Measurements from ENCODE around the gene PARD6G. TPM values are rescaled to one million over a fixed set of nuclear protein-coding genes. Genes with fewer than 3 reads are reported as not detected.

The PARD6G gene
- total RNA-seq, 1 experiment from 2014 or later: 1.5 TPM

- CTCF ChIA-PET: interaction anchor here (0.8 kb wide), 1 partner anchor 9 kb away, joined by 3 read pairs; no protein-coding TSS in a partner anchor
- BruUV-seq (replicated peaks): no TSS peak
- Mint-ChIP-seq H3K27me3 (ENCODE audit: unreplicated experiment) (no peaks in the 10 kb centered on the region), H3K4me3 (ENCODE audit: low read depth, unreplicated experiment) (no peak overlapping the region), H3K36me3 (ENCODE audit: insufficient read depth, unreplicated experiment) (no peaks in the 10 kb centered on the region), H3K9me3 (ENCODE audit: low read depth, unreplicated experiment) (no peaks in the 10 kb centered on the region), H3K4me1 (ENCODE audit: low read depth, unreplicated experiment) (no peaks in the 10 kb centered on the region), H3K27ac (ENCODE audit: unreplicated experiment) (no peak overlapping the region)
- DNase-seq: no peak
- intact Hi-C loops (cut with micrococcal nuclease; ENCODE audit: unreplicated experiment): no loop called here
- TF ChIP-seq, protein P1, sequence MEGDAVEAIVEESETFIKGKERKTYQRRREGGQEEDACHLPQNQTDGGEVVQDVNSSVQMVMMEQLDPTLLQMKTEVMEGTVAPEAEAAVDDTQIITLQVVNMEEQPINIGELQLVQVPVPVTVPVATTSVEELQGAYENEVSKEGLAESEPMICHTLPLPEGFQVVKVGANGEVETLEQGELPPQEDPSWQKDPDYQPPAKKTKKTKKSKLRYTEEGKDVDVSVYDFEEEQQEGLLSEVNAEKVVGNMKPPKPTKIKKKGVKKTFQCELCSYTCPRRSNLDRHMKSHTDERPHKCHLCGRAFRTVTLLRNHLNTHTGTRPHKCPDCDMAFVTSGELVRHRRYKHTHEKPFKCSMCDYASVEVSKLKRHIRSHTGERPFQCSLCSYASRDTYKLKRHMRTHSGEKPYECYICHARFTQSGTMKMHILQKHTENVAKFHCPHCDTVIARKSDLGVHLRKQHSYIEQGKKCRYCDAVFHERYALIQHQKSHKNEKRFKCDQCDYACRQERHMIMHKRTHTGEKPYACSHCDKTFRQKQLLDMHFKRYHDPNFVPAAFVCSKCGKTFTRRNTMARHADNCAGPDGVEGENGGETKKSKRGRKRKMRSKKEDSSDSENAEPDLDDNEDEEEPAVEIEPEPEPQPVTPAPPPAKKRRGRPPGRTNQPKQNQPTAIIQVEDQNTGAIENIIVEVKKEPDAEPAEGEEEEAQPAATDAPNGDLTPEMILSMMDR (IDR thresholded peaks at IDR 0.05; ENCODE audit: unreplicated experiment): no peak
Measured at GRCh38 chr18:80203249-80203648, 44.1 kb downstream of the PARD6G start.

GRCh38 chr18:80202264-80202998 is 44.9 kb downstream of the PARD6G start:
- TF ChIP-seq, protein P1 (IDR thresholded peaks at IDR 0.05; ENCODE audit: unreplicated experiment): no peak
- Mint-ChIP-seq H3K27ac (ENCODE audit: unreplicated experiment) (no peak overlapping the region), H3K27me3 (ENCODE audit: unreplicated experiment) (no peaks in the 10 kb centered on the region), H3K4me1 (ENCODE audit: low read depth, unreplicated experiment) (no peaks in the 10 kb centered on the region), H3K9me3 (ENCODE audit: low read depth, unreplicated experiment) (no peaks in the 10 kb centered on the region), H3K4me3 (ENCODE audit: low read depth, unreplicated experiment) (no peak overlapping the region), H3K36me3 (ENCODE audit: insufficient read depth, unreplicated experiment) (no peaks in the 10 kb centered on the region)
- no peak for DNase-seq
- BruUV-seq (replicated peaks): no TSS peak
- intact Hi-C loops (cut with micrococcal nuclease; ENCODE audit: unreplicated experiment): no loop called here
- CTCF ChIA-PET: interaction anchor here (0.8 kb wide), 1 partner anchor 8 kb away, joined by 3 read pairs; no protein-coding TSS in a partner anchor

GRCh38 chr18:80201739-80202138 is 45.6 kb downstream of the PARD6G start:
- Mint-ChIP-seq H3K4me3 (ENCODE audit: low read depth, unreplicated experiment) (no peak overlapping the region), H3K27ac (ENCODE audit: unreplicated experiment) (no peak overlapping the region), H3K27me3 (ENCODE audit: unreplicated experiment) (no peaks in the 10 kb centered on the region), H3K9me3 (ENCODE audit: low read depth, unreplicated experiment) (no peaks in the 10 kb centered on the region), H3K36me3 (ENCODE audit: insufficient read depth, unreplicated experiment) (no peaks in the 10 kb centered on the region), H3K4me1 (ENCODE audit: low read depth, unreplicated experiment) (no peaks in the 10 kb centered on the region)
- intact Hi-C loops (cut with micrococcal nuclease; ENCODE audit: unreplicated experiment): no loop called here
- DNase-seq: no peak
- CTCF ChIA-PET: no interaction called here
- TF ChIP-seq, protein P1 (IDR thresholded peaks at IDR 0.05; ENCODE audit: unreplicated experiment): no peak
- no TSS peak for BruUV-seq (replicated peaks)

- no peaks in the 10 kb centered on the region for H3K9me3 Mint-ChIP-seq (ENCODE audit: low read depth, unreplicated experiment)
- no peak for DNase-seq
- no peaks in the 10 kb centered on the region for H3K36me3 Mint-ChIP-seq (ENCODE audit: insufficient read depth, unreplicated experiment)
- H3K4me1 Mint-ChIP-seq (ENCODE audit: low read depth, unreplicated experiment): no peaks in the 10 kb centered on the region
- H3K27ac Mint-ChIP-seq (ENCODE audit: unreplicated experiment): no peak overlapping the region
- H3K27me3 Mint-ChIP-seq (ENCODE audit: unreplicated experiment): no peaks in the 10 kb centered on the region
- H3K4me3 Mint-ChIP-seq (ENCODE audit: low read depth, unreplicated experiment): no peak overlapping the region
- TF ChIP-seq, protein P1 (IDR thresholded peaks at IDR 0.05; ENCODE audit: unreplicated experiment): no peak
- no TSS peak for BruUV-seq (replicated peaks)
- CTCF ChIA-PET: no interaction called here
- intact Hi-C loops (cut with micrococcal nuclease; ENCODE audit: unreplicated experiment): no loop called here
Measured at GRCh38 chr18:80200932-80201672, 46.2 kb downstream of the PARD6G start.
